HL-60 (cell line): ENCODE measurements around the gene C17orf100. TPM values are rescaled to one million over a fixed set of nuclear protein-coding genes. Genes with fewer than 3 reads are reported as not detected.

ENCODE experiments used
- DNase-seq, 2 experiments: peaks; one replicate each; pipeline ENCODE4 v3.0.0-alpha.2; 2010 to 2020; ENCODE audit warnings: low read depth in 1 of 2, low spot score in 1 of 2
- H3K27ac ChIP-seq: fragments of 250-450 bp; sonication (Bioruptor Pico); replicated peaks from 2 replicates; pipeline ENCODE4 v1.5.1; 2020; ENCODE audit warnings: mild to moderate bottlenecking, moderate library complexity
- H3K27me3 ChIP-seq: fragments of 250-450 bp; sonication (Bioruptor Pico); 2 replicates; pipeline ENCODE4 v1.5.1; 2021; ENCODE audit warnings: mild to moderate bottlenecking, moderate library complexity; ENCODE audit not compliant: insufficient read depth, poor library complexity, severe bottlenecking
- H3K4me3 ChIP-seq: replicated peaks from 2 replicates; pipeline ENCODE4 v1.5.1; 2011; ENCODE audit warnings: mild to moderate bottlenecking, control low read depth, low read length; ENCODE audit not compliant: insufficient read depth
- CTCF ChIP-seq: IDR thresholded peaks from one replicate; pipeline ENCODE4 v1.5.1; 2011; ENCODE audit warnings: low read length, control low read depth, inconsistent platforms; ENCODE audit not compliant: insufficient read depth
- REST ChIP-seq: IDR thresholded peaks from 2 replicates; pipeline ENCODE4 v1.6.1; 2012; ENCODE audit warnings: low read depth; ENCODE audit not compliant: insufficient replicate concordance
- microRNA-seq: library from miRNA; unstranded; fragments of <30 nt; microRNA quantifications from one replicate; pipeline ENCODE4, GENCODE V29; 2018

The C17orf100 gene

DNA sequence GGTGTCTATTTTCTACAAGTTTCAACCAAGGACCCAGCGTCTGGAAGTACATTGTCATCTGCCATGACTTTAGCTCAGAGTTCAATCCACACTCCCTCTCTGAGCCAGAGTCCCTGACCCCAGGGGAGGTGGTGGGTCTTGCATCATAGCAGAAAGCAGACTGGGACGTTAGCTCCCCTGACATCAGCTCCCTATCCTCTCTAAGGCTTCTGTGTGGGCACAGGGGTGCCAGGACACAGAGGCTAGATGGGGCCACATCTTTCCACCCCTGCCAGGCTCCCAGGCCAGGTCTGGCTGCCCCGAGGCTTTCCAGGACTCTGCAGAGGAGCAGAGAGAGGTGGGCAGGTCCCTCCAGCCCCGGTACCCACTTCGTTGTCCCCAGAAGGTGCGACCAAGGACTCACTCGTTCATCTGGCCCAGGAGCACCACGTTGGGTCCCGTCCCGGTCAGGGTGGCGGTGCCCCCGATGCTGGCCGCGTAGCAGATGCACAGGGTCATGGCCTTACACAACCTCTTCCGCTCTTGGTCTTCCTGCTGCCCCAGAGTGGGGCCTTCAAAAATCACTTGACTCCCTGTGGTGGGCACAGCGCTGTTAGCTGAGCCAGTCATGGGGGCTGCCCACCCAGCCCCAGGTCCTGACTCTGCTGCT lies 51.1 kb downstream of the C17orf100 start:
- no peak for DNase-seq
- TF ChIP-seq CTCF (no peak), REST (no peak)
- no peaks in the 10 kb centered on the region for H3K27me3 ChIP-seq
- no peak overlapping the region for H3K4me3 ChIP-seq
- H3K27ac ChIP-seq, result no peak overlapping the region

Small RNAs within 50 kb of the gene (microRNA-seq; reads per million reads assigned to microRNA genes)
- gene MIR4520-1, result not detected
- gene MIR4520-2, result not detected
